Endothelial cell (in vitro differentiated cells): ENCODE data around the gene AHDC1. TPM values are rescaled to one million over a fixed set of nuclear protein-coding genes. Genes with fewer than 3 reads are reported as not detected.

ENCODE experiments used
- DNase-seq: peaks from one replicate; pipeline ENCODE4 v3.0.0; 2021; ENCODE audit warnings: low spot score
- H3K27ac Mint-ChIP-seq: one replicate; pipeline ENCODE4 v1.8.0; 2021; ENCODE audit warnings: mixed read lengths, inconsistent platforms; ENCODE audit not compliant: unreplicated experiment
- H3K27me3 Mint-ChIP-seq: one replicate; pipeline ENCODE4 v1.8.0; 2021; ENCODE audit warnings: mild to moderate bottlenecking, moderate library complexity, mixed read lengths, inconsistent platforms; ENCODE audit not compliant: unreplicated experiment
- H3K36me3 Mint-ChIP-seq: one replicate; pipeline ENCODE4 v1.8.0; 2021; ENCODE audit warnings: mild to moderate bottlenecking, low read depth, mixed read lengths, inconsistent platforms; ENCODE audit not compliant: unreplicated experiment
- H3K4me1 Mint-ChIP-seq: one replicate; pipeline ENCODE4 v1.8.0; 2021; ENCODE audit warnings: mild to moderate bottlenecking, mixed read lengths, inconsistent platforms; ENCODE audit not compliant: unreplicated experiment
- H3K4me3 Mint-ChIP-seq: one replicate; pipeline ENCODE4 v1.8.0; 2021; ENCODE audit warnings: mild to moderate bottlenecking, mixed read lengths, inconsistent platforms; ENCODE audit not compliant: unreplicated experiment
- H3K9me3 Mint-ChIP-seq: one replicate; pipeline ENCODE4 v1.8.0; 2021; ENCODE audit warnings: mixed read lengths, inconsistent platforms; ENCODE audit not compliant: unreplicated experiment
- total RNA-seq: library from RNA; stranded (reverse); fragmentation: NEBNext Ultra II Directional; extraction: Animal tissue kit (Norgen Biotek cat#: 25700); gene quantifications from one replicate; pipeline ENCODE4 v1.2.1, GENCODE V29; 2021; ENCODE audit not compliant: unreplicated experiment
- TF ChIP-seq, protein P1 (sequence below): fragments of 200-600 bp; sonication (generic); IDR thresholded peaks from one replicate; pipeline ENCODE4 v1.5.0; 2021; ENCODE audit warnings: antibody characterized with exemption; ENCODE audit not compliant: unreplicated experiment

The AHDC1 gene
- total RNA-seq, 1 donor from 2014 or later = 48.0 TPM

DNA sequence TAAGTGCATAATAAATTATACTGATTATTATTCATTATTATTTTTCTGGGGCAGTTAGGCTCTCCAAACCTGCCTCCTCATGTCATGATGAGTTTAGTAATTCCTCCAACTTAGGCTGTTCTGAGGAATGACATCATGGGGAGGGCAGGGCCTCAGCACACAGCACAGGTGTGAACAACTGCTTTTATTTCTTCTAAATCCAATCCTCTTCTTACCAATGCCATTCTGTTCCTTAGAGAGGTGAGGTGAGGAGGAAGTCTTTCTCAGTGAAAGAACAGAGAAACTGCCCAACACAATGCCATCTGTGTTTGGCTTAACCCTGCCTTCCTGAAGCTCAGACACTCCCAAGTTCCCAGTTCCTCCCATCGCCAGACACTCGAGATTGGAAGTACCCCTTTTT, 68.6 kb downstream of the AHDC1 start:
- H3K27ac Mint-ChIP-seq = no peak overlapping the region
- peak overlapping the region; percentile 2 for H3K4me3 Mint-ChIP-seq
- peaks cover 31% of the 10 kb centered on the region for H3K36me3 Mint-ChIP-seq

DNA sequence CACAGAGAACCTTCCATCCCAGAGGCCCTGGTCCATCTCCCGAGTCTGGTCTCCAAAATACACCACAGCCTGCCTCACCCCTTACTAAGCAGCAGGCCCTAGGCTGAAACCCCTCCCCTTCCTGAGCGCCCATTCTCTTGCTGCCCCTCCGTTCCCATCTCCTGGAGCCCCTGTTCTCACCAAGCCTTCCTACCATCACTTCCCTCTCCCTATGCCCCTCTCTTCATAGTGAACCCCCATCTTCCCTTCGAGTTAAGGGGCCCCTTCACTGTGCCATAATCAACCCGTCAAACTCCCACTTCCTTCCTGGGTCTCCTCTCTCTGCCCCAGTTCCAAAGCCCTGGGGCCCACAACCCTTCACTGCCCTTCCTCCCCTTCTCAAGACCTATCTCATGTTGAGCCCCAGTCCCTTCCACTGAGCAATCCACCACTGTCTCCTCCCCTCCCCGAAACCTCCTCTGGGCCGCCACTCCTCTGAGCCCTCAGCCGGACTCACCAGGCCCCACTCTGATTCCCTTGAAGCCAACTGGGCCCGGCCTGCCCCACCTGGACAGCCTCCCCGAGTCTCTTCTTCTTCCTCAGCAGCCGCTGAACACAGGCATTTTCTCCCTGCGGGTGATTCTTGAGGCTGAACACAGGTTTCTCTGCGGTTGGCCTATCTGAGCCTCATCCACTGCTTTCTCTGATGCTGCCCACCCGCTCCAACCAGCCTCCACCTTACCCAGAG, 71.8 kb downstream of the AHDC1 start:
- H3K4me3 Mint-ChIP-seq = no peak overlapping the region
- peaks cover 27% of the 10 kb centered on the region for H3K4me1 Mint-ChIP-seq
- peak overlapping the region; percentile 52 for H3K27ac Mint-ChIP-seq

More for the DNA sequence above, 68.6 kb downstream of the AHDC1 start:
- peaks cover 15% of the 10 kb centered on the region for H3K4me1 Mint-ChIP-seq
- H3K27me3 Mint-ChIP-seq = peaks cover 27% of the 10 kb centered on the region
- no peak for DNase-seq
- H3K9me3 Mint-ChIP-seq = no peaks in the 10 kb centered on the region
- TF ChIP-seq, protein P1, sequence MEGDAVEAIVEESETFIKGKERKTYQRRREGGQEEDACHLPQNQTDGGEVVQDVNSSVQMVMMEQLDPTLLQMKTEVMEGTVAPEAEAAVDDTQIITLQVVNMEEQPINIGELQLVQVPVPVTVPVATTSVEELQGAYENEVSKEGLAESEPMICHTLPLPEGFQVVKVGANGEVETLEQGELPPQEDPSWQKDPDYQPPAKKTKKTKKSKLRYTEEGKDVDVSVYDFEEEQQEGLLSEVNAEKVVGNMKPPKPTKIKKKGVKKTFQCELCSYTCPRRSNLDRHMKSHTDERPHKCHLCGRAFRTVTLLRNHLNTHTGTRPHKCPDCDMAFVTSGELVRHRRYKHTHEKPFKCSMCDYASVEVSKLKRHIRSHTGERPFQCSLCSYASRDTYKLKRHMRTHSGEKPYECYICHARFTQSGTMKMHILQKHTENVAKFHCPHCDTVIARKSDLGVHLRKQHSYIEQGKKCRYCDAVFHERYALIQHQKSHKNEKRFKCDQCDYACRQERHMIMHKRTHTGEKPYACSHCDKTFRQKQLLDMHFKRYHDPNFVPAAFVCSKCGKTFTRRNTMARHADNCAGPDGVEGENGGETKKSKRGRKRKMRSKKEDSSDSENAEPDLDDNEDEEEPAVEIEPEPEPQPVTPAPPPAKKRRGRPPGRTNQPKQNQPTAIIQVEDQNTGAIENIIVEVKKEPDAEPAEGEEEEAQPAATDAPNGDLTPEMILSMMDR = no peak

DNA sequence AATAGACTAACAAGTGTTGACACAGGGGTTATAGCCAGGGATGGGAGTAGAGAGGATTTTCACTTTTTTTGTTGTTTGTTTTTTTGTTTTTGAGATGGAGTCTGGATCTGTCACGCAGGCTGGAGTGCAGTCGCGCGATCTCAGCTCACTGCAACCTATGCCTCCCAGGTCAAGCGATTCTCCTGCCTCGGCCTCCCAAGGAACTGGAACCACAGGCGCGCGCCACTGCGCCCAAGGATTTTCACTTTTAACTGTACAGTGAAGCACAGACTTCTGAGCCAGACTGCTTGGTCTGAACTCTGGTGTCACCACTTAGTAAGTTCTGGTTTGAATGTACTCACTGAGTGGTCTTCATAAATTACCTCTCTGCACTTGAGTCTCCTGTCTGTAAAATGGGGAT, 73.8 kb downstream of the AHDC1 start:
- no peak for DNase-seq
- Mint-ChIP-seq H3K4me3 (no peak overlapping the region), H3K36me3 (peaks cover 33% of the 10 kb centered on the region), H3K4me1 (peaks cover 29% of the 10 kb centered on the region), H3K27ac (no peak overlapping the region), H3K9me3 (no peaks in the 10 kb centered on the region), H3K27me3 (peaks cover 29% of the 10 kb centered on the region)
- TF ChIP-seq, protein P1 = no peak

More for the DNA sequence above, 71.8 kb downstream of the AHDC1 start:
- H3K9me3 Mint-ChIP-seq = no peaks in the 10 kb centered on the region
- DNase-seq = no peak
- H3K36me3 Mint-ChIP-seq = peaks cover 28% of the 10 kb centered on the region
- TF ChIP-seq, protein P1 = no peak
- H3K27me3 Mint-ChIP-seq = peaks cover 29% of the 10 kb centered on the region

DNA sequence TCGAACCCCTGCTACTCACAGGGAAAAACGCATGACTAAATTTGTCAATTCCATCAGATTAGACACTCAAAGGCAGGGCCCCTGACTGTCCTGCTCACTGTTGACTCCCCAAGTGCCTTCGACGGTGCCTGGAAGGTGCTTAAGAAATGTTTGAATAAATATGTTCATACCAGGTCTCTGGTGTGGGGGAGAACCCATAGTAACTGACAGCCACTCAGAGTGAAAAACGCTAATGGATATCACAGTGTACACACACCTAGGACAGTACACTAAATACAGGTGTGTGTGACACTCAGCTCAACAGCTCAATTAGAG, 74.3 kb downstream of the AHDC1 start:
- Mint-ChIP-seq H3K27ac (peak overlapping the region; percentile 61), H3K4me3 (peak overlapping the region; percentile 88), H3K9me3 (no peaks in the 10 kb centered on the region), H3K36me3 (peaks cover 35% of the 10 kb centered on the region), H3K4me1 (peaks cover 32% of the 10 kb centered on the region), H3K27me3 (peaks cover 32% of the 10 kb centered on the region)
- DNase-seq = no peak
- TF ChIP-seq, protein P1 = no peak
